Astrocyte (in vitro differentiated cells and primary cell): Measurements from ENCODE around the gene CALB2.

Source experiments
- CTCF ChIP-seq: IDR thresholded peaks from 2 replicates; pipeline ENCODE4 v1.5.1; 2011; ENCODE audit warnings: low read depth, mild to moderate bottlenecking, inconsistent platforms, low read length, moderate library complexity; ENCODE audit not compliant: insufficient read depth
- EZH2 ChIP-seq: IDR thresholded peaks from 2 replicates; pipeline ENCODE4 v1.6.1; 2012; ENCODE audit warnings: mild to moderate bottlenecking, low read length, inconsistent platforms; ENCODE audit not compliant: insufficient read depth

GRCh38 chr16:71431176-71431575 is 72.7 kb downstream of the CALB2 start:
- TF ChIP-seq CTCF: no peak
- TF ChIP-seq EZH2: no peak
